NCI-H69 (cell line): ENCODE results near the gene FBLN1.
A peak's percentile ranks its signal among the peaks of the same experiment; 100 is the strongest.
"Not testable (repeated sequence)": the region's sequence is repeated elsewhere in the genome, so short reads cannot be mapped to it uniquely, and the experiment has no call there.

Source experiments
- DNase-seq: peaks from one replicate; lab custom pipeline; 2025; lab: John Stamatoyannopoulos, UW

FBLN1 gene

GRCh38 chr22:45476814-45477213 lies 25.9 kb upstream of the FBLN1 start:
- no peak for DNase-seq

GRCh38 chr22:45477366-45478107 lies 25.1 kb upstream of the FBLN1 start:
- no peak for DNase-seq

- DNase-seq, result peak; percentile 32
These were observed 24.4 kb upstream of the FBLN1 start for GRCh38 chr22:45478108-45478771.

- DNase-seq, result no peak
These were observed 22.0 kb upstream of the FBLN1 start for GRCh38 chr22:45480717-45481116.

GRCh38 chr22:45481661-45482060 lies 21.0 kb upstream of the FBLN1 start:
- no peak for DNase-seq

- DNase-seq, result no peak
These were observed 20.5 kb upstream of the FBLN1 start for GRCh38 chr22:45482169-45482568.

DNA sequence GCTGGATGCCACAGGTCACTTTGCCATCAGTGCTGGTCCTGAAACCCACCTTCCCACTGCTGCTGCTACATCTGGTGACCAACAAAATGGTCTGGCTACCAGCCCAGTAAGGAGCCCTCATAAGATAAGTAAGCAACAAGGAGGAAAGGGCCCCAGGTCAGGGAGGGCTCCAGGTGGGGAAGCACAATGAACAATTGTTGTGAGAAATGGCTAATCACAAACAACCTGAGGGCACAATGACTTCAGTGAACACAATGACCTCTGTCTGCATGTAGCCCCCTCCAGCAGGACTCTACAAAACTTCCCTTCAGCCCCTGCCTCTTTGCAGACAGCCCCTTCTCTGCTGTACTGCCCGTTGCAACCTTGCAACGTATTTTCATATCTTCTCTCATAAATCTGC lies 19.4 kb upstream of the FBLN1 start:
- no peak for DNase-seq

DNA sequence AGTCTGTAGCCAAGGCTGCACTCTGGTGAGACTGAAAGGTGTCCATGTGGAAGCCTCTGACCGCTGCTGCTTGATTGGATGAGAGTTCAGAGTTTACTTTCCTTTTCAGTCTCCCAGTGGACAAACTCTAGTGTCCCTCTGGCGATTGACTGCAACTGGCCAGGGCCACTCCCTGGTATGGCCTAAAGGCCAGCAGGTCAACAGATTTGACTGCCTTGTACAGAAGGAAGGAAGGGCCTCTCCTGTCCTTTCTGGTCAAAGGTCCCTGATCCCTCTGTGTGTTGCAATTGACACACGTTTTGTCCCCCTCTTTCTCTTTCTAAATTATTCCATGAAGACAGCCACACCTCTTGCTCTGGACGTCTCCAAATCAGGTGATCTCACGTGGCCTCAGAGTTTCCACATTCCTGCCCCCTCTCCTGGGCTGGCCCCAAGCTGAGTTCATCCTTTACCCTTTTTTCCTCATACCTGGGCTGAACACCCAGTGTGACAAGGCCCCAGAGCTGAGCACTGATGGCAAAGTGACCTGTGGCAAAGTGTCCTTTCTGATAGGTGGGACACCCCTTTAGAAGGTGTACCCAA lies 18.7 kb upstream of the FBLN1 start:
- DNase-seq, result no peak

- no peak for DNase-seq
These were observed 17.9 kb upstream of the FBLN1 start for GRCh38 chr22:45484742-45485141.

GRCh38 chr22:45485261-45485660 lies 17.4 kb upstream of the FBLN1 start:
- DNase-seq, result no peak

DNA sequence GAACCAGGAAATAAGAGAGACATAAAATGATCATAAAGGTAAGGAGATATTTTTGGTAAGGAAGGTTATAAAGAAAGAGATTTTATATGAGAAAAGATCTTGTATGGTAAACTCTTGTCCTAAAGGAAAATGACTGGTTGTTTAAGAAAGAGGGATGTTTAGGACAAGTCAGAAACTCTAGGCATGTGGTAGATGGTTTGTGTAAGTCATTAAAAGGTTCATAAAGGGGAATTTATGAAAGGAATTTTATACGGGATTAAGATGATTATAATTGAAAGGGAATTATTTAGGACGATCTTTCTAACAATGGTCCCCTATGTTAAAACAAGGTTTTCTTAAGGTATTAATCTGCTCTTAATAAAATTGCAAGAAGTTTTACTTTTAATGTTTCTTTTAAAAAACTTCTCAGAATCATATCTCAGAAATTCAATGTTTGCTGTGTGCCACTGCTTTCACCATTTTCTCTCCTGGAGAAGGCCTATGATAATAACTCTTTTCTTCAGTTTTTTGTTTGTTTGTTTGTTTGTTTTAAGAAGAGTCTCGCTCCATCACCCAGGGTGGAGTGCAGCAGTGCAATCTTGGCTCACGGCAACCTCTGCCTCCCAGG lies 13.8 kb upstream of the FBLN1 start:
- no peak for DNase-seq

DNA sequence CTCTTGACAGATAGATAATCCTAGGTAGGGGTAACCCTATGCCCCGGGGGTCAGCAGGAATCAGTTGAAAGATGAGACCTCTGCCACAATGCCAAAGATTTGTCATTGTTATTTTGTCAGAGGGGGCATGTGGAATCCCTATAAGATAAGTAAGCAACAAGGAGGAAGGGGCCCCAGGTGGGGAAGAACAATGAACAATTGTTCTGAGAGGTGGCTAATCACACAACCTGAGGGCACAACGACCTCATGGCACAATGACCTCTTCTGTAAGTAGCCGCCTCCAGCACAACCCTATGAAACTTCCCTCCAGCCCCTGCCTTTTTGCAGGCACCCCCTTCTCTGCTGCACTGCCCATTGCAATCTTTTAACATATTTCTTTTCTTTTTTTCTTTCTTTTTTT lies 11.8 kb upstream of the FBLN1 start:
- DNase-seq, result no peak

DNA sequence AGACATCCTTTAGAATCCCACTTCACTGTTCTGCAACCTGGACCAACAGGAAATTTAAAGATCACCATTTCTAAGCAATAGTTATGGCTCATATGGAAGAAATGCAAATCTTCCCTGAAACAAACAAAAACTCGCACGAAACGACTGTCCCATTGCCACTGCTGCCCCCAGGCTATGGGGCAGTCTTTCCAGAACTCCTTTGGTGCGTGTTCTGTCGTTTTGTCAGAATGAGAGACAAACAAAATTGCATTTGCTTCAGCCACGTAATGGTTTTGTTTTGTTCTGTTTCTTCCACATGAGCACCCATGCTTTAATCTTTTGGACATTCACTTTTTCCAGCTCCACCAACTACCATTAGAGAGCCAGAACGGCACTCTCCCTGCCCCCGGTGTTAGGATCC lies 10.8 kb upstream of the FBLN1 start:
- DNase-seq, result no peak

DNA sequence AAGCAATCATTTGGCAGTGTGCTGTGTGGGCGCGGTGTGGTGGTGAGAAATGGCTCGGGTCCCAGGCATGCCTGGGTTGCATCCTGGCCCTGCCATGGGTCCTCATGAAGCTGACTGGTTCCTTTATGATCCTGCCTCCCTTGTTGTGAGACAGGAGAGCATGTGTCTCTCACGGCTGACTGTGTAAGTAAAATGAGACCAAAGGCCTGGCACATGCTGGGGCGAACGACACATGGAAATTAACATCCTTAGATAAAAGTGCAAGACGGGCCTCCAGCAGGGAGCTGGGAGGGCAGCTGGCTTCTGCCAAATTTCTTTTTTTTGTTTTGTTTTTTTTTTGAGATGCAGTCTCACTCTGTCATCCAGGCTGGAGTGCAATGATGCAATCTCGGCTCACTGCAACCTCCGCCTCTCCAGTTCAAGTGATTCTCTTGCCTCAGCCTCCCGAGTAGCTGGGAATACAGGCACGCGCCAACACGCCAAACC lies 9.4 kb upstream of the FBLN1 start:
- DNase-seq, result no peak

GRCh38 chr22:45494306-45494705 lies 8.4 kb upstream of the FBLN1 start:
- DNase-seq, result not testable (repeated sequence)

GRCh38 chr22:45495616-45496015 lies 7.1 kb upstream of the FBLN1 start:
- DNase-seq, result not testable (repeated sequence)

DNA sequence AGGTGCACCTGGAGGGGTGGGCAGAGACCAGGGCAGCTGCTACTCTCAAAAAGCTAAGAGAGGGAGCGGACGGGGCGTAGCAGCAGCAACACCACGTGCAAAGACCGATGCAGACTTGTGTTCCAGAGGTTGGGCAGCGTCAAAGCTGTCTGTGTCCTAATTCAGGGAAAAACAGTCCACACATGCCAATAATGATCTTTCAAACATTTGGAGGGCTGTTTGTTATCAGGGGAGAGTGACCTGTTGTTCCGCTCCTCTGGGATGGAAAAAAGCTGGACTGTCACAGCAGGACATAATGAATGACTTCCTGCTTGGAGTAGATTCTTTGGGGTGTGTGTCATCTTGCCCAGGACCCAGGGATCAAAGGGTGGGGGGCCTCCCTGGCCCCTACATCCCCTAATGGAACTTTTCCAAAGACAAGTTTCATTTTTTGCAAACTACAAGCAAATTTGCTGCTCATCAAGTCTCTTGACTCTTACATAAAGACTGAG lies 6.2 kb upstream of the FBLN1 start:
- DNase-seq, result peak; percentile 31

GRCh38 chr22:45497351-45498145 lies 5.1 kb upstream of the FBLN1 start:
- no peak for DNase-seq

- DNase-seq, result peak; percentile 69
These were observed 2.9 kb upstream of the FBLN1 start for GRCh38 chr22:45499746-45500145.

- DNase-seq, result peak; percentile 56
These were observed 550 bp downstream of the FBLN1 start for GRCh38 chr22:45503050-45503815.

GRCh38 chr22:45503816-45504372 lies 1.2 kb downstream of the FBLN1 start:
- no peak for DNase-seq
